ENCODE data around the gene ADAM19. TPM values are rescaled to one million over a fixed set of nuclear protein-coding genes. Genes with fewer than 3 reads are reported as not detected.
A peak's percentile ranks its signal among the peaks of the same experiment; 100 is the strongest.

Gene ADAM19
- total and polyA plus RNA-seq, 2 of the 4 experiments (the other 2 are of a cell fraction): 35.5 to 49.2 TPM

DNA sequence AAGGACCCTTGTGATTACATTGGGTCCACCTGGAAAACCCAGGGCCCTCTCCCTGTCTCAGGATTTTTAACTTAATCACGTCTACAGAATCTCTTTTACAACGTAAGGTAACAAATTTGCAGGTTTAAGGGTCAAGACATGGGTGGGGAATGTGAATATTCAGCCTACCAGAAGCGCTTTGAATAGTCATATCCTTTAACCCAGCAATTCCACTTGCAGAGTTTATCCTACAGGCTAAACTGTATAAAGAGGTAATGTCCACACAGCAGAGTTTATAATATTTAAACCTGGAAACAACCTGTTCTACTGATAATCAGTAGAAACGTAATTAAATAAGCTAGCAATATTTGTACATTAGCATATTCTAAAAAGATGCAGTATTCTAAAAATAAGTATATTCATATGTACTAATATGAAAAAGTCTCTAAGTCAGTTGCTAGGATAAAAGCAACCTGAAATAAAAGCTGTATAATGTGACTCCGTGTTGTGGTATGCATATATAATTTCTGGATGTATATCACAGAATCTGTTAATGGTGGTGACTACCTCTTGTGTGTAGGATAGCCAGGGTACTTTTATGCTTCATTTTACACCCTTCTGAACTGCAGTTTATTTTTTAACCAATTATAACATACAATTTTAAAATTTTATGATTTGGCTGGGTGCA is 129.7 kb downstream of the ADAM19 start:
- Histone ChIP-seq H4K91ac (ENCODE audit: insufficient read depth, low read depth, low read length) (no peak overlapping the region), H2AFZ (replicated peaks; ENCODE audit: low read length, poor library complexity) (no peak overlapping the region), H3K9me1 (ENCODE audit: insufficient read depth, low read length) (no peaks in the 10 kb centered on the region; the same call in 1 of the 2 replicates), H3K36me3 (ENCODE audit: control insufficient read depth, insufficient read depth, low read length) (no peaks in the 10 kb centered on the region), H3K23ac (ENCODE audit: low read depth, low read length) (no peak overlapping the region), H3K9ac (ENCODE audit: low read depth, low read length) (no peak overlapping the region), H2BK15ac (ENCODE audit: low read depth, low read length) (no peak overlapping the region), H2AK5ac (ENCODE audit: low read depth, low read length) (no peak overlapping the region), H3K27ac (ENCODE audit: insufficient read depth, low read length) (no peak overlapping the region), H2BK5ac (ENCODE audit: low read depth, low read length, poor library complexity, severe bottlenecking) (no peak overlapping the region), H4K8ac (ENCODE audit: low read depth in 2 of 2, low read length in 2 of 2) (no peak overlapping the region), H4K20me1 (ENCODE audit: insufficient read depth, low read length) (no peaks in the 10 kb centered on the region), H2BK20ac (ENCODE audit: low read depth, low read length) (no peak overlapping the region), H3K4me1 (ENCODE audit: control insufficient read depth, insufficient read depth, low read length) (peaks cover 2% of the 10 kb centered on the region; the same call in 1 of the 2 replicates), H2BK120ac (ENCODE audit: low read depth, low read length) (no peak overlapping the region), H4K5ac (ENCODE audit: low read depth, low read length) (no peak overlapping the region), H2AK9ac (replicated peaks; ENCODE audit: low read depth, low read length, poor library complexity) (peak overlapping the region; percentile 17), H3K9me3 (ENCODE audit: control insufficient read depth, insufficient read depth, low read length) (no peaks in the 10 kb centered on the region), H3K56ac (ENCODE audit: extremely low read depth, insufficient read depth, low read length) (no peak overlapping the region), H3K18ac (ENCODE audit: low read depth, low read length) (no peak overlapping the region), H3K4me2 (ENCODE audit: low read depth, low read length) (no peak overlapping the region), H3K79me1 (ENCODE audit: low read depth in 1 of 2, low read length in 2 of 2) (no peaks in the 10 kb centered on the region), H3K4me3 (ENCODE audit: insufficient read depth, low read depth, low read length) (no peak overlapping the region), H3K27me3 (ENCODE audit: control insufficient read depth, insufficient read depth, low read length) (no peaks in the 10 kb centered on the region), H3K4ac (ENCODE audit: low read depth, low read length) (no peak overlapping the region), H3K14ac (replicated peaks; ENCODE audit: low read depth, low read length) (no peak overlapping the region)
- TF ChIP-seq MAFK (IDR thresholded peaks at IDR 0.05; ENCODE audit: low read depth, low read length): no peak
- WGBS, 2 experiments (ENCODE audit: extremely low coverage in 2 of 2, insufficient read length in 1 of 2): no CpG with 5 or more reads among the region's 5 CpGs
- dilution Hi-C loops (cut with HindIII; ENCODE audit: low sequenced_read_pairs, unreplicated experiment) (no loop called here), intact Hi-C loops (cut with micrococcal nuclease) (no loop called here), in situ Hi-C loops (cut with MboI; ENCODE audit: low sequenced_read_pairs) (no loop called here)
- CTCF ChIA-PET: interaction anchor here (1.5 kb wide), 1 partner anchor 14 kb away, joined by 4 read pairs; the partner anchor contains the start of gene NIPAL4
- POLR2A ChIA-PET (ENCODE audit: unreplicated experiment): no interaction called here
- ATAC-seq (ENCODE audit: low read depth) (no peak), DNase-seq (no peak)
- BruUV-seq (replicated peaks): no TSS peak
